ENCODE results near the gene POLA2.

The POLA2 gene

GRCh38 chr11:65341856-65342255 lies 80.1 kb downstream of the POLA2 start:
- DNase-seq: no peak

Measured in SHP77 treated with DMSO at 0.1 percent for 48 hours (cell line).